NOMO-1 (cell line): ENCODE measurements around the gene TMEM131L.
"Not testable (repeated sequence)": the region's sequence is repeated elsewhere in the genome, so short reads cannot be mapped to it uniquely, and the experiment has no call there.

Experiments
- DNase-seq, 2 experiments: peaks; one replicate each; lab custom pipeline; 2025; ENCODE audit not compliant: unreplicated experiment in 2 of 2; lab: John Stamatoyannopoulos, UW

TMEM131L gene

DNA sequence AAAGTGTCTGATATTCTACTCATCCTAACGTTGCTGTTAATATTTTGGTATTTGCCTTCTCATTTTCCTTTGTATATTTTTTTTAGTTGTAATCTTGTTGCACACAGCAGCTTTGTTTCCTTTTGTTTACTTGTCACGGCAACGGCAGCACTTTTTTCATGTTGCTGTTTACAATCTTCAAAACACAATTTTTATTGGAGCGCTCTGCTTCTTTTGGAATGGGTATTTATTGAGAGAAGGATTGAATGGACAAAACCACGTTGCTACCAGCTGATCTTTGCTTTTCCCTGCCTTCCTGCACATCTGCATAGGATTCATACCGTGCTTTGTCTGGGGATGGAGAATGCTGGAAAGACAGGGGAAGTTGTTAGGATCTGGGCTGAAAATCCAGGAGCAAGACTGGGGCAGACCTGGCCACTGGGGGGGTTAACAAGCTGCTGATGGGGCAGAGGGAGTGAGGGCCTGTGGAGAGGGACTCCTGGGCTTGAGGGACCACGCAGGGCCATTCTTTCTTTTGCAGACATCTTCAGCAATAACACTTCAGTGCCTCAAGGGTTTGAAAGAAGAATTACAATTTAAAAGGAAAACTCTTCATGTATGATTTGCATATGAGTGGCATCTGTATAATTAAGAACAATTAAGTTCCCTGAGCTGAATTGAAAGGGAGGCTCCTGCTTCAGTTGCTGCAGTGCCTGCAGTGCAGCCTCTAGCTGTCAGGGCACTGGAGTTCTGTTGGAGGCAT is 69.8 kb downstream of the TMEM131L start:
- no peak for DNase-seq

DNA sequence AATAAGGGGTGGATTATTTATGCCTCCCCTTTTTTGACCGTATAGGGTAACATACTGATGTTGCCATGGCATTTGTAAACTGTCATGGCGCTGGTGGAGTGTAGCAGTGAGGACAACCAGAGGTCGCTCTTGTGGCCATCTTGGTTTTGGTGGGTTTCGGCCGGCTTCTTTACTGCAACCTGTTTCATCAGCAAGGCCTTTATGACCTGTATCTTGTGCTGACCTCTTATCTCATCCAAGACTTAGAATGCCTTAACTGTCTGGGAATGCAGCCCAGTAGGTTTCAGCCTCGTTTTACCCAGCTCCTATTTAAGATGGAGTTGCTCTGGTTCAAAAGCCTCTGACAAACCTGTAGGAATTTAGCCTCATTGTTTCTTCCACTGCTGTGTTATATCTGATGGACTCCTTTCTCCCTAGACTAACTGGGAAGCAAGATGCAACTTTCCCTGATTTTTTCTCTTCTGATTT is 71.4 kb downstream of the TMEM131L start:
- no peak for DNase-seq

DNA sequence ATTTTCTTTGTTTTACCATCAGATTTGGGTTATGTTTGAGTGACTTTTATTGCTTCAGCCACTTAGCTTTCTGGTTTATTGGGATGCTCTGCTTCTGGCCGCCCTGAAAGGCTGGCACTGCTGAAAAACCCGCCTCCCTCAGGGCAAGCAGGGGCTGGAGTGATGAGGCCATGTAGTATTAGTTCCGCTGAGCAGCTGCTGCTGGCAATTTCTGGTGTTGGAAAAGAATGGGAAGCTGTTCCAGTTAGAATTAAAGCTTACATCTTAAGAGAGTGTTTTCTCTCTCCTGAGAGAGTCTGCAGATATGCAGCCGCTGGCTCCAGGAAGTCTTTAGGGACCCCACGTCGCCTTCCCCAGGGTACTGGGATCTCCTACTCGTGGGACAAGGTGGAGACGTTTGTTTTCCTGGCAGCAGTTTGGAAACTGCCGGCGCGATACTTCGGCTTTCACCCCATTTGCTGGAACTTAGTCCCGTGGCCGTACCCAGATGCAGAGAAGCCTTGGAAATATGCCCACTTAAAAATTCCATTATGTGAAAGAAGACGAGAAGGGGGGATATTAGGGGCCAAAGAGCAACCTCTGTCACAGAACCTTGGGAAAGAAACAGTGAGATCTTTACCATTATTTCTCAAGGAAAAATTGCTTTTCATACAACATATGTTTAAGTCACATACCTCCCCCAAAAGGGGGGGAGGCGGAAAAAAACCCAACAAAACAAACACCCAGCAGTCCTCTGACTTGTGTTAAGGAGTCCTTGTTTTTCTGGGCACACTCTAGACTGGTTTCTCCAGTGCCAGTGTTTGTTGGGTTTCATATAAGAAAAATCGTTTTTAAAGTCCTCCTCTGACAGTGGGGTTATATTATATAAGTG is 72.6 kb downstream of the TMEM131L start:
- DNase-seq = no peak

DNA sequence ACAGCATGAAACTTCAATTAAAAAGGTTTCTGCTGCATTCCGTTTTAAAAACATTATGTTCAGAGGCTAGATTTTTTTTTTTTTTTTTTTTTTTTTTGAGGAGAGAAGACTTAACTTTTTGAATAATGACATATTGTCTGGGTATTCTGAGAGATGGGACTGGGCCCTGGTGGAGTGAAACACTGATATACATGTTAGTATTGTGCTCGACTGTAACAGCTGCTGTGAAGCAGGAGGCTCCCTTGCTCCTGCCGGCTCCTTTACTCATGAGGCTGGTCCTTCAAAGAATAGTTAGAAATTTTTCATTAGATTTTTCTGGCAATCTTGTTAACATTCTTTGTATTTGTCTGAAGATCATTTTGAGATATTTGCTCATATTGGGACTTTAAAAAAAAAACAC is 73.3 kb downstream of the TMEM131L start:
- DNase-seq = no peak

DNA sequence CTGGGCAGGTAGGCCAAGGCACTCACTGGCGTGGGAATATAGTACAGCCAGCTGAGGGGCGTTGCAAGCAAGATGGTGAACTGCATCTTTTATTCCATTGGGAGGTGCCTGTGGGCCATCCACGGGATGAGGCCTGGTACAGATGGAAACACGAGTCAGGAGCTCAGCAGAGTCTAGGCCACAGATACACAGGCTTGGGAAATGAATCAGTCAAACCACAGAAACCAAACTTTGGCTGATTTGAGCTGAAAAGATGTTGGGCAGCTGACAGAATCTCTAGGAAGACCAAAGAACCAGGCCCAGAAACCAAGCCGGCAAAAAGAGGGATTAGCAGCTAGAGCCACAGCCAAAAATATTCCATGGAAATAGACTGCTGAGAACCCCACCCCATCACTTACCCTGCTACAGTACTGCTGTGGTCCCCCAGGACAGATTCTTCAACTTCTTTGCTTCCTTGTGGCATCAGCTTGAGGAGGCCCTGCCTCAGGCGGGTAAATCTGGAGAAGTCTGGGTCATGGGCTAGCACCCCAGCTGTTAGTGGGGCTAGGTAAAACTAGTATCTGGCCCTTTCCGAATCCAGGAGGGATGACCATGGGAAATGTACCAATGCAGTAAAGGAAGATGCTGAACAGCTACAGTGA is 75.4 kb downstream of the TMEM131L start:
- DNase-seq = no peak

DNA sequence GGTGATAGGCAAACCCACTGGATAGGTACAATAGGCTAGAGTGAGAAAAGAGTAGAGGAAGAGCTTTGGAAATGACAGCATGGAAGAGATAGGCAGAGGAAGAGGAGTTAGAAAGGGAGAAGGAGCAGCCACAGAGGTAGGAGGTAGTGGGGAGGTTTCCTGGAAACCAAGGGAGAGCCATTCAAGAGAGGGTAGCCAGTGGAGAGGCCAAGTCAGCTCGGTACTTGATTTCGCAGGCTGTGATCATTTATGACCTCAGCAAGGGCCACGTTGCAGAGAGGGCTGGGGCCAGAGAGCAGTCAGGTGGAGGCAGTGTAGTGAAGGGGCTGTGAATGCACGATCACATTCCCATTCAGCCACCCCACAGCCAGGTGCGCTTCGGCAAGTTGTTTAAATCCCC is 76.0 kb downstream of the TMEM131L start:
- no peak for DNase-seq

DNA sequence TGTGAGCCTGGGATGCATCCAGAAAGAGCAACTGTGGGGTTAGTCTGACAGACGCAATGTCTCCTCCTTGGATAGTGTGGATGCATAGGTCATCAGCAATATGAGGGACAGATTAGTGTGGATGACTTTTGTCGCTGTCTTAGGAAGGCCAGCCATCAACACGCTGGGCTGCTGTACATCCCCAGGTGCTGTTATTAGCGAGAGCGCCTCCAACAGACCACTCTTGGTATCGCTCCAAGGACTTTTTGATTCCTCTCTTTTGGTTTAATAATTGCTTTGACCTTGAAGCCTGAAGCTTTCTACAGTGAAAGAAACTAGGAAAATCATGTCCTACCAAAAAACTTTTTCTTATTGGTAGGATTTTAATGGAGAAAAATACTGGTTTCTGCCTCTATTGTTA is 76.7 kb downstream of the TMEM131L start:
- no peak for DNase-seq

DNA sequence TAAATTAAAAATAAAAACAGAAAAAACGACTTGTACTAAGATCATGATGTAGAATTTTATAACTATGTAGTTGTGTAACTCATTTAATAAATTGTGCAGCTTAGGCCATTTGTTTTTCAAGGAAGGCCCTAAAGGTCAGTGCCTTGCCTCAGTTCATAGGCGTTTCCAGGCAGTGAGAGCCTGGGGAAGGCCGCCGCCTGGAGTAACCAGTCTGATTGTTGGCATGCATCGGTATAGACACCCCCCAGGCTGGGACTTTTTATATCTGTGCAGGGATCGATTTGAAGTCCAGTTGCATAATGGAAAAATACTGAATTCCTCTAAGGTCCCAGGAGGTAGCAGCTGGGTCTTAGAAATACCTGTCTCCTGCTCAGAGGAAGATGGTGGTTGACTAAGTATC is 77.2 kb downstream of the TMEM131L start:
- no peak for DNase-seq

DNA sequence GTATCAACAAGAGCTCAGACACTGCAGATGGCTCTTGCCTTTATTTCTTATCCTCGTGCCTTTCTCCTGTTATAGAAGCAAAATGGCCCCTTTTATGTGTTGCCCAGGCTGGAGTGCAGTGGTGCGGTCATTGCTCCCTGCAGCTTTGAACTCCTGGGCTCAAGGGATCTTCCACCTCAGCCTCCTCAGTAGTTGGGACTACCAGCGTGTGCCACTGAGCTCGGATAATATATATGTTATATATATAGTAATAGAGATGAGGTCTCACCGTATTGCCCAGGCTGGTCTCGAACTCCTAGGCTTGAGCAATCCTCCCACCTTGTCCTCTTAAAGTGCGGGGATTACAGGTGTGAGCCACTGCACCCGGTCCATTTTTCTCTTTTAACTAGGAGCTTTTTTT is 79.7 kb downstream of the TMEM131L start:
- DNase-seq = no peak

DNA sequence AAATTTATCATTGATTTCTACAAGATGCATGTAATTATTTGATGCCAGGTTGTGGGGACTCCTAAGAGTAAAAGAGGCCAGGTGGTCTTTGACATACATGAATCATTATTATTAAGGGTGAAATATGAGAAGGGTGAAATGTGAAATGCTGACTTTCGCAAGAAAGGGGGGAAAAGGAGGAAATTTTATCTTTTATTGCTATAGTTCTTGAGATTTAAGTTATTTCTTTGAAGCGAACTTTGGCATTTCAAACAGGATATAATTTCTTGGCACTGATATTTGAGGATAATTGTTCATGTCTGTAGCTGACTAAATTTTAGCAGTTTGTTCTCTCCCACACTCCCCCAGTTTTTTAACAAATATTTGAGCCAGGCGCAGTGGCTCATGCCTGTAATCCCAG is 80.1 kb downstream of the TMEM131L start:
- no peak for DNase-seq

DNA sequence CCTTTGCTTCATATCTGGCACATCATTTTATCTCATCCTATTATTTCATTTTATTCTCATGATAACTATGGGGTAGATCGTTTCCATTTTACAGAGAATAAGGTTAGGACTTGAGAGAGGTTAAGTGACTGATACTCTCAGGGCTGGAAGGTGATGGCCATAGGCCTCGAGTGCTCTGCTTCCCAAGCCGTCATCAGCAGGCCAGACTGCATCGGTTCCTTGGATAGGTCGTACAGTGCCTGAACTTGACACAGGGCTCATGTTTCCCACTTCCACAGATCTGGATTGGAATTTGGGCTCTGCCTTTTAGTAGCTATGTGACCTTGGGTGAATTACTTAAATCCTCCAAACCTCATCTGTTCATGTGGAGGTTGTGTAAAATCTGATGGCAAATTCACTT is 81.4 kb downstream of the TMEM131L start:
- no peak for DNase-seq

DNA sequence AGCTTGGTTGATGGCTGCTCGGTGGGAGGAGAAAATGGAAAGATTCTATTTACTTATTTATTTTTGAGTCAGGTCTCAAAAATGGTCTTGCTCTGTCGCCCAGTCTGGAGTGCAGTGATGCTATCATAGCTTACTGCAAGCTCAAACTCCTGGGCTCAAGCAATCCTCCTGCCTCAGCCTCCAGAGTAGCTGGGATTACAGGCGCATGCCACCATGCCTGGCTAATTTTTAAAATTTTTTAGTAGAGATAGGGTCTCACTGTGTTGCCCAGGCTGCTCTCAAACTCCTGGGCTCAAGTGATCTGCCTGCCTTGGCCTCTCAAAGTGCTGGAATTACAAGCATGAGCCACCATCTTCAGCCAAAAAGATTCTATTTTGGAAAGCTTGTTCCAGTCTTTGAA is 82.7 kb downstream of the TMEM131L start:
- DNase-seq = not testable (repeated sequence)

DNA sequence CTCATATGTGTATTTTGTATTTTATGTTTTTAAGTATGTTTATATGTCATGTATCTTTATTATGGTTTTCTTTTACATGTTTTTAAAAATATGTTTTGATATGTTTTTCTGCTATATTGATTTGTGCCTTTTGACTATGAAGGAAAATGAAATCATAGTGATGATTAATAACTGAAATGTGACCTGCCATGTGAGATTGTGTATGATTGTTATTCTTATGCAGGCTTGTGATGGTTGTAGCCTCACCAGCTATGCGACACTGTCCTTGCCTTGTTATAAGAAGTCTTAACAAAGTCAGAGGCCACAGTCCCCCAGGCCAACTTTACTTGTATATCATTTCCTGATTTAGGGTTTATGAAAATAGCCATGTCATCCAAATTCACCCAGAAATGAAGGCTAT is 83.2 kb downstream of the TMEM131L start:
- DNase-seq = no peak

DNA sequence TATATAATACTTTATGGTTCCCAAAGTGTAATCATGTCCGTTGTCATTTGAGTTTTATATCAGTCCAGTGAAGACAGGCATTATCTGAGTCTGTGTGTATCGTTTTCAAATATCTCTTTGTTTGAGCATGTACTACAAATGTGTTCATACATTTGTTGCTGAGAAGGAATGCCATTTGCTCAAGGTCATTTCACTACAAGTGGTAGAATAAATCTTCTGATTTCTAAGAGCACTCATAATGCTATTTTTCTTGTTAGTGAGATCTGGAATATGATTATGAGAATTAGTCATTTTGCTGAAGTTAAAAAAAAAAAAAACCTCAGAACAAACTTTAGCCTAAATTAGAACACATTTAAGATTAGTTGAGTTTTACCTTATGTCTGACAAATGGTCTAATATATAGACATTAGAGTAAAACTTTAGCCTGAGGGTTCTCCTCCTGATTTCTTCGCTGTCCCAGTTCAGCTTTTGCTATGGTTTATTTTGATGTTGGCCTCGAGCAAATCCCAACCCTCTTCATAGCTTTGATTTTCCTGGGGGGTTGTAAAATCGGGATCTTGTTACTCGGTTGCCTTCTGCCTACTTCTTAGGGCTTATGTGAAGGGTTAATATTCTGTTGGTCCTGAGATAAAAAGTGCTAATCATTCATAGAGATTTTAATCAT is 87.1 kb downstream of the TMEM131L start:
- no peak for DNase-seq

DNA sequence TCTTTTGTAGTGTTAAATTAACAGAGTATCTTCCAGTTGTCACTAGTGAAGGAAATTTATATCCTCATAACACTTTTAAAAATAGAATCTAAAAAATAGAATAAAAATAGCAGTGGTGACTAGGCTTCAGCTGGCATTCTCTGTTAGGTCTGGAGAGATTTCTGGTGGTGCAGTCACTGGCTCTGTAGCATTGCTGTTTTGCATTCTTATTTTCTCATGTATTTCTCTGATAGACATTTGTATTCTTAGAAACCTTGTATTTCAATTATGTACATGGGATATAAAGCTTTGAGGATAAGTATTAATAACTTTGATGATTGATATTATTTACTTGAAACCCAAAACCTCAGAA is 87.6 kb downstream of the TMEM131L start:
- DNase-seq = no peak

DNA sequence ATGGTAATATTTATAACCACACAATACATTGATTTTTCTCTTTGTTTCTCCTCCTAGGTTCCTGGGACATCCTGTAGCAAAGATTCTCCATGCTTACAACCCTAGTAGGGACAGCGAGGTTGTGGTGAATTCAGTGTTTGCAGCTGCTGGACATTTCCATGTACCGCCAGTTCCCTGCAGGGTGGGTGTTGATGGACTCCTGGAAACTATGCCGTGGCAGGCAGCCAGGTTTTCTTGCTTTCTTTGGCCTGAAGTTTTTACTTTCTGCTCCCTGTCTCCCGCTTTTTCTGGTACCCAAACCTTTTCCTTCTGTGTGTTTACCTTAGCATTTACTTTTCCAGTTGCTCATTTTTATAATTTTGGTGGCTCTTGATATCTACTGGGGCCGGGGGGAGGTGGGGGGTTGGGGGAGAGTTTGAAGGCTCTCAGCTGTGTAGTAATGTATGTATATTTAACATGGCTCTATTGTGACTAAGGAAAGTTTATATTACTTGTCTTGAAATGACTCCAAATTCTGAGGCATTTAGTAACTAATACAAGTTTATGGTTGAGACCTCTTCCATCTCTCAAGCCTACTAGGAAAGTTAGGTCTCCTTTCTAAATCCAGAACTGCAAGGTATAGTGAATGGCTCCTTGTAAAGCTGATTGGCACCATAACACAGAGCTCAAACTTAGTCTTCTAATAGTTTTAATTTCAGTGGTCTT is 89.7 kb downstream of the TMEM131L start:
- DNase-seq = no peak

DNA sequence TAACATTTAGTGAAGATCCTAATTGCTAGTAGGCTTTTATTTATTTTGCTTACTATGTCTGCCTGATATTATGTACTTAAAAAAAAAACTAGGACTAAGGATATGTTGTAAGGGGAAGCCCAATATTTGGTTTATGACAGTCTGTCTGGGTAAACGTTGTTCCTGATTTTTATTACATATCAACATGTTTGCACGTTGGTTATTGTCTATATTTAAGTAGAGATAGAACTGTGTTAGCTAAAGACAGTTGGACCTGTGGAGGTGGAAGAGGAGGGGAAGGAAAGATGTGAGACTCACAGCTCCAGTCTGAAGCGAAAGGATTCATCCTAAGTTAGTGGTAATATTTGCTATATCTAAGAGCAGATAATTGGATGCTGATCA is 90.3 kb downstream of the TMEM131L start:
- DNase-seq = no peak

DNA sequence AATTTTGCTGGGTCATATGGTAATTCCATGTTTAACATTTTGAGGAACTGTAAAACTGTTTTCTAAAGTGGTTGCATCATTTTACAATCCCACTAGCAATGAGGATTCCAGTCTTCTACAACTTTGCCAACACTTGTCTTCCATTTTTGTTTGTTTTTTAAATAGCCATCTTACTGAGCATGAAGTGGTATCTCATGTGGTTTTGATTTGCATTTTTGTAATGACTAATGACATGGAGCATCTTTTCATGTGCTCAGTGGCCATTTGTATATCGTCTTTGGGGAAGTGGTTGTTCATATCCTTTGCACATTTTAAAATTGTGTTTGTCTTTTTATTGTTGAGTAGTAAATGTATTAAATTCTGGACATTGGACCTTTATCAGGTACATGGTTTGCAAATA is 94.7 kb downstream of the TMEM131L start:
- DNase-seq = no peak

DNA sequence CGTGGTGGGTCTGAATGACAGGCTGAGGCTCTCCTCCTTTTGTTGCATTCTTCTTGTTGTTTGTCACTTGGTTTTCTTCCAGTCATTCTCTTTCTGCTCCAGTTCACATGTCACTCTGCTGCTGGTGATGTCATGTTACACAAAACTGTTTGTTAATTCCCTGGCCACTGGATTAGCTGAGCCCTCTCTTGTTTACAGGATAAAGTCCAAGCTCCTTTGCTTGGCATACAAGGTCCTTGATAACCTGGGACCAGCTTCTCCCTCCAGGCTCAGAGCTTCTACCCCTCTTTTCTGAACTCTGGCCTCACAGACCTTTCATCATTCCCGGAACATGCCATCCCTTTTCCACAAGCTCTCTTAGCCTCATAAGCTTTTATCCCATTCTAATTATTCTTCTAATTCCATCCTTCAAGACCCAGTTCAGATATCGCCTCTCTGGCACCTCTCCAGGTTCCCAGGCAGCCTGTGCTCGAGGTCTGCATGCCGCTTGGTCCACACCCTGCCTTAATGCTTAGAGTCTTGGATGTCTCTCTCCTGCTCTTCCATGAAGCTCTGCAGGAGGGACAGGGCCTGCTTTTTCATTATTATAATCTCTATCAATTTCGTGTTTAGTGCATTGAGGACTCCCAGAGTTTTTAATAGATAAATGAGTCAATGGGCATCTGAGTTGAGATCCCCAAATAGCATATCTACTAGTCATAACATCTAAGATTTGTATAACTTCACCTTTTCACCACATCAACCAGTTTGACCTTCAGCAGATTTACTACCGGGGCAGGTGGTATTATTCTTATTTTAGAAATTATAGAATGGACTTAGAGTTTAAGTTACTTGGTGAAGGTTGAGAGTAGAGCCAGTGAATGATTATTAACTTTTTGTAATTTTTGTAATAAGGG is 98.7 kb downstream of the TMEM131L start:
- DNase-seq = no peak
